Measurements from ENCODE around the gene ZNF277.

DNA sequence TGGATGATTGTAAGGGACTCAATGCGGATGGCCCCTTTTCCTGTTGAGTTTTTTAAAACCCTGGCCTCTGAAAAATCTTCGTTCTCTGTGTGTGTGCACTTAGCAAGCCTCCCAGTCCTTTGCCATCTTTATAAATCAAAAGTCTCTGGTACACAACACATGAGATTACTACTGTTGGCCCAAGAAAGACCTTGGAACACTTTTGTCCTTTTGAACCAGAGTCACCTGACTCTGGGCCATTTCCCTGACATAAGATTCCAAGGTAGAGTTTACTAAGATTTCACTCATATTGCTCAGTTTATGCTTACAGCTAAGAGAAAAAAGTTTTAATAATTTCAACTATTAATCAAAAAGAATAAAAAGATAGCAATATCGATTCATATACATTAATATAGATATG, 179.0 kb downstream of the ZNF277 start:
- TF ChIP-seq, protein P1, sequence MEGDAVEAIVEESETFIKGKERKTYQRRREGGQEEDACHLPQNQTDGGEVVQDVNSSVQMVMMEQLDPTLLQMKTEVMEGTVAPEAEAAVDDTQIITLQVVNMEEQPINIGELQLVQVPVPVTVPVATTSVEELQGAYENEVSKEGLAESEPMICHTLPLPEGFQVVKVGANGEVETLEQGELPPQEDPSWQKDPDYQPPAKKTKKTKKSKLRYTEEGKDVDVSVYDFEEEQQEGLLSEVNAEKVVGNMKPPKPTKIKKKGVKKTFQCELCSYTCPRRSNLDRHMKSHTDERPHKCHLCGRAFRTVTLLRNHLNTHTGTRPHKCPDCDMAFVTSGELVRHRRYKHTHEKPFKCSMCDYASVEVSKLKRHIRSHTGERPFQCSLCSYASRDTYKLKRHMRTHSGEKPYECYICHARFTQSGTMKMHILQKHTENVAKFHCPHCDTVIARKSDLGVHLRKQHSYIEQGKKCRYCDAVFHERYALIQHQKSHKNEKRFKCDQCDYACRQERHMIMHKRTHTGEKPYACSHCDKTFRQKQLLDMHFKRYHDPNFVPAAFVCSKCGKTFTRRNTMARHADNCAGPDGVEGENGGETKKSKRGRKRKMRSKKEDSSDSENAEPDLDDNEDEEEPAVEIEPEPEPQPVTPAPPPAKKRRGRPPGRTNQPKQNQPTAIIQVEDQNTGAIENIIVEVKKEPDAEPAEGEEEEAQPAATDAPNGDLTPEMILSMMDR (IDR thresholded peaks at IDR 0.05): no peak
- no peak for TF ChIP-seq POLR2A (IDR thresholded peaks at IDR 0.05)
